ENCODE data around the gene RPS6KA5.
"Not testable (repeated sequence)": the region's sequence is repeated elsewhere in the genome, so short reads cannot be mapped to it uniquely, and the experiment has no call there.

RPS6KA5 gene

DNA sequence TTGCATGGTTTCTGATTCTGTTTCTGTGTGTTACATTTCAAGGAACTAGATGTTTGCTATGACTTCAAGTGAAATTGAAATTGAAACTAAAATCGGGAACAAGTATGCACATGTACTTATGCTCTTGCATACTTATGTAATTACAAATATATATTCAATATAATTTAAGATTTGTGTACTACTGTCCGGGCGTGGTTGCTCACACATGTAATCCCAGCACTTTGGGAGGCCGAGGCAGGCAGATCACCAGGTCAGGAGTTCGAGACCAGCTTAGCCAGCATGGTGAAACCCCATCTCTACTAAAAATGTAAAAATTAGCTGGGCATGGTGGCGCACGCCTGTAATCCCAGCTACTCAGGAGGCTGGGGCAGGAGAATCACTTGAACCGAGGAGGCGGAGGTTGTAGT lies 37.8 kb downstream of the RPS6KA5 start:
- not testable (repeated sequence) for DNase-seq

DNA sequence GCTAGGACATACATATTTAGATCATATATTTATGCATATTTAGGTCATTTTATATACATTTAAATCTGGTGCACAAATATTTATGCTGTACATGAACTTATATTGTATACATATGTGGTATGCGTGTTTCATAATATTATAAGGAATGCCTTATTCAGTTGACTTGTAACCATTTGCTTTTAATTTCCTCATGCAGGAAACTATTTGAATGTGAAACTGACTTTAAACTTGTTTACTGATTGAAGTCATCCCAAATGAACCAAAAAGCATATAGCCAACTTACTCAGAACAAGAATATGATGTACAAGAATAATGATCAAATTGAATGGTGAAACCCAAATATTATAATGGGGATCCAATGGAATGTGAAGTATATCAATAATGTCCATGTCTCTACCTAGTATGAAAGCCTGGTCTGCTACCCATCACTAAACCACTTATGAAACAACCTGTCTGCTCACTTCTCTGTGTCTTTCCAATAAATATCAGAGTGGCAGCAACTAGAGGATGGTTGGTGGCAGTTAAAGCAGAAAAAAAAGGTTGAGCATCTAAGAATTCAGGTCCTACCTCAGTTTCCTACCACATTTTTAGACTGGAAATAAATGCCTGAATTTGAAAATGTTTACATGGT lies 38.3 kb downstream of the RPS6KA5 start:
- DNase-seq, result no peak

DNA sequence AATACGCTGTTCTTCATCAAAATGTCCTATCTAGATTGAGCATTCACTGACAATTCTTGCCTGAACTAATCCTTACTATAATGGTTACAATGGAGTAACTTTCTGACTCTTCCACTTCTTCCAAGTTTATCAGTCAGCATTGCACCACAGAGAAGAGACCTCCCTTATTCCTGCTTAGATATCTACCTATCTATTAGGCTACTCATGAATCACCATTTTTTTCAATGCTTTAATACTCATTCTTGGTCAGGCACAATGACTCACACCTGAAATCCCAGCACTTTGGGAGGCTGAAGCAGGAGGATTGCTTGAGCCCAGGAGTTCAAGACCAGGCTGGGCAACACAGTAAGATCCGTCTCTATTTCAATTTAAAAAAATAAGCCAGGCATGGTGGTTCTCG lies 39.3 kb downstream of the RPS6KA5 start:
- no peak for DNase-seq

DNA sequence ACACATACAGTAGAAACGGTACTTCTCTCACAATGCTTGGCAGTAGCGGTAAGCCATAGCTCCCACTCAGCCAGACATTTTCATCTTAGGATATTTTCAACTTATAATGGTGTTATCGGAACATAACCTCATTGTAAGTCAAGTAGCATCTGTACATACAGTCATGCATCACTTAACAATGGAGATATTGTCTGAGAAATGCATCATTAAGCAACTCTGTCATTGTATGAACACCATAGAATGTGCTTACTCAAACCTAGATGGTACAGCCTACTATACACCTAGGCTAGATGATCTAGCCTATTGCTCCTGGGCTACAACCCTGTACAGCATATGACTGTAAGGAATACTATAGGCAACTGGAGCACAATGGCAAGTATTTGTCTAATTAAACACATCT lies 40.8 kb downstream of the RPS6KA5 start:
- peak in 1 of 2 experiments; percentile 24 for DNase-seq

DNA sequence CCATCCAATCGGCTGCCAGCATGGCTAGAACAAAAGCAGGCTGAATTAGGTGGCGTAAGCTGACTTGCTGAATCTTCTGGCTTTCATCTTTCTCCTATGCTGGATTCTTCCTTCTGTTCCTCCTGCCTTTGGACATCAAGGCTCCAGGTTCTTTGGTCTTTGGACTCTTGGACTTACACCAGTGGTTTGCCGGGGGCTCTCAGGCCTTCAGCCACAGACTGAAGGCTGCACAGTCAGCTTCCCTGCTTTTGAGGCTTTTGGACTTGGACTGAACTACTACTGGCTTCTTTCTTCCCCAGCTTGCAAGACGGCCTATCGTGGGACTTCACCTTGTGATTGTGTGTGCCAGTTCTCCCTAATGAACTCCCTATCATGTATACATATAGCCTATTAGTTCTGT lies 42.0 kb downstream of the RPS6KA5 start:
- no peak for DNase-seq

DNA sequence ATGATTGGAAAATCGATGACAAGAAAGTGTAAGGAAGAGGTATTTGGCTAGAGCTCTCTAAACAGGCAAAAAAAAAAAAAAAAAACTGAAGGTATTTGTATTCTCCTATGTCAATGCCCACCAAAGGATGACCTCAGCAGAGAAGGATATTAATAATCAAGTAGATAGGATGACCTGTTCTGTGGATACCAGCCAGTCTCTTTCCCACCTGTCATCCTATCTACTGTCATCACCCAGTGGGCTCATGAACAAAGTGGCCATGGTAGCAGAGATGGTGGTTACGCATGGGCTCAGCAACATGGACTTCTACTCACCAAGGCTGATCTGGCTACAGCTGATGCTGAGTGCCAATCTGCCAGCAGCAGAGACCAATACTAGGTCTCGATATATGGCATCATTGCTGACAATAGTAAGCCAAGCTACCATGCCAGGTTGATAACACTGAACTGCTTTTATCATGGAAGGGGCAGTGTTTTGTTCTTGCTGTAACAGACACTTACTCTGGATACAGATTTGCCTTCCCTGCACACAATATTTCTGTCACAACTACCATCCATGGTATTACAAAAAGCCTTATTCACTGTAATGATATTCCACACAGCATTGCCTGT lies 43.5 kb downstream of the RPS6KA5 start:
- no peak for DNase-seq

DNA sequence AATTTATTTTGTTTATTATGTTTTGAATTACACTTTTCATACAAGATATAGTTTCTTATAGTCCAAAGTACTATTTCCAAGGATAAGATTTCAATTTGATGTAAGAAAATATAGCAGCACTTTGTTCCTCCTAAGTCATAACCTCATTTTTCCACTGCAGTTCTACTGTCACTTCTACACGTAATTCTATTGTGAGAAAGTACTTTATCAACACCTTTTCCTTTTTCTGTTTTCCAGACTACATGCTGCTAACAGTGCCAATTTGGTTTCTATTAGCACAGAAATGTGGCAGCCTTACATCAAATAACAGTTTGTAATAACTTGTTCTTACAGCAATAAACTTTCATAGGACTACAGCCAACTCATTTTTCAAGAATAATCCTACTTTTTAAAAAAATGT lies 45.0 kb downstream of the RPS6KA5 start:
- DNase-seq, result no peak

DNA sequence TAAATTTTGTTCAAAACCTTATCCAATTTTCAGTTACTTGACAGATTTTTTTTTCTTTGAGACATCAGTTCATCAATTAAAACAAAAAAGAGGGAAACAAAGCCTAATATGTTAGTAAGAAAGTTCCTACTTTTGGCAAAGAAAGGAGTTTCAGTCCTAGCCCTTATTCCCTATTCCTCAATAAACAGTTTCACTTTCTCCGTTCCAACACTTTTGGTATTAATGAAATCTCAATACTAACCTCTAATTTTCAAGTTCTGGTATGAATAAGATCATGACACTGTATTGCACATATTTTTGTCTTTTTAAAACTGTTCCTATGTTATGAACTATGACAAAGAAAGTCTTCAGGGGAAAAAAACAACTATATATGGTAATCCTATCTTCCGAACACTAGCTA lies 48.4 kb downstream of the RPS6KA5 start:
- DNase-seq, result no peak

DNA sequence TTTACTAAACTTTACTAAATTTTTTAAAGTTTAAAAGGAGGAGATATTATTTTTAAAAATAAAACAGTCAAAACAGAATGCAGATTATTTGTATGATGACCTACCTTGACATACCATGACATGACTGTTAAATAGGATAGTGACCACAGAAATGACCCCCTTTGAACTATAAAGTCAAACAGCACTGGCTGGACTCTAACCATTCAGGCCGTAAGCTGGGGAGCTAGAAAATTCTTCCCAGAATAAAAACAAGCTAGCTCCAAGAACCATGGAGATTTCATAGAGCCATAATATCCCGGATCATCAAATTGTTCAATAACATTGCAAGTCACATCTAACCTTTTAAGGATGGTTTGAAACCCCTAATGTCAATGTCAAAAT lies 50.3 kb downstream of the RPS6KA5 start:
- DNase-seq, result no peak

DNA sequence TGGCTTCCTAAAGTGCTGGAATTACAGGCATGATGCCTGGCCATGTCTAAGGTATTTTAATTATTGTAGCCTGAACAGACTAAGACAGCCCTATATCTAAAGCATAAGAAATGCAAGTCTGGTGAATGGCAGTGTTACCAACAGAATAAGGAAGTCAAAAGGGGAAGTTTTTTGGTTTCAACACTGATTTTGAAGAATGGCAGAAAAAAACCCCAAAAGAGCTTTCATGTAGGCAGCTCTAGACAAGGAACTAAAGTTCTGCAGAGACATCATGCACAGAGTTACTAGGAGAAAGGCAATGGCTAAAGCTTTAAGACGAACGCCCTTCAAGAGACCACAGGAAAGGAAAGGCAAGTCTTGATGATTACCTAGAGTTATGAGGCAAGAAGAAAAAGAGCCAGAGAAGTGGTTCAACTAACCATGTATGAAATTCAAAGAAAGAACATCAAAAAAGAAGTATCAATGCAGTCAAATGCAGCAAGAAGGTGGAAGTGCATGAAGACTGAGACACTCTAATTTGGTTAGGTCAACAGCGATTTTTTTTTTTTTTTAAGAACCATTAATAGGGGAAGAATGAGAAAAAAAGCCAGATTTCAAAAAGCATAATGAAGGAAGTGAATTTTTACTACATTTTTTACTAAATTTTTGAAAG lies 50.8 kb downstream of the RPS6KA5 start:
- no peak for DNase-seq

DNA sequence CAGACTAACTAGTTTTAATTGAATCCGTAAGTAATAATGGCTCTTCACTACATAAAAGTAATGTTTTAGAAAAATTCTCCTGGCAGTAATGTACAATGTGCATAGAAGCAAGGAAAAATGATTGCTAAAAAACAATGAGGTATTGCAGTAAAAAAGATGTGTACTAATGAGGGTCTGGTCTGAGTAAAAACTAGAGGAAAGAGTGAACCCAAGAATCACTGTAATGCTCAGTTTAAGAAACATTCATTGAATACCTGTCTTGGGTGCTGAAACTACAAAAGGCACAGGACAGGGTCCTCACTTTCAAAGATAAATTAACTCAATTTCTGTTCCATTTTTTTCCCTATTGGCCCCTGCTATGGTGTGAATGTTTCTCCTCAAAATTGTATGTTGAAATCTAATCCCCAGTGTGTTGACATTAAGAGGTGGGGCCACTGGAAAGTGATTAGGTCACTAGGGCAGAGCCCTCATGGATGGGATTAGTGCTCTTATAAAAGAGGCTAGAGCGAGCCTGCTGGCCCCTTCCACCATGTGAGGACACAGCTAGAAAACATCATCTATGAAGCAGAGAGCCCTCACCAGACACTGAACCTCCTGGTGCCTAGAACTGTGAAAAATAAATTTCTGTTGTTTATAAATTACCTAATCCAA lies 51.6 kb downstream of the RPS6KA5 start:
- no peak for DNase-seq

DNA sequence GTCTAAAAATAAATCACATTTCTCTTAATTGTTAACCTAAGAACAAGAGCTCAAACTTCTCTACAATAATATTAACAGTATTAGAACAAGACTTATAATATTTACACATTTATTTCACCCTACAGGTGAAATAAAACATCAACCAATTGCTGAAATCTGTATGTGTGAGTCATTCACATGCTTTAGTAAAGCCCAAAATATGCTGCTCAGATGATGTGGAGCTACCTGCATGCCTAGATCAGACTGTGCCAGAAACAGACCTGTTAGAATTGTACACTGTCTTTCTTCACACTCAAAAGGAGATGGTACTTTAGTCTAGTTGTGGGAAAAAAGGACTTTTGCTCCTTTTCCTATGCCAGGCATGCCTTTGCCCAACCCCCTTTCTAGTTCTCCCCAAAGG lies 54.7 kb downstream of the RPS6KA5 start:
- no peak for DNase-seq

DNA sequence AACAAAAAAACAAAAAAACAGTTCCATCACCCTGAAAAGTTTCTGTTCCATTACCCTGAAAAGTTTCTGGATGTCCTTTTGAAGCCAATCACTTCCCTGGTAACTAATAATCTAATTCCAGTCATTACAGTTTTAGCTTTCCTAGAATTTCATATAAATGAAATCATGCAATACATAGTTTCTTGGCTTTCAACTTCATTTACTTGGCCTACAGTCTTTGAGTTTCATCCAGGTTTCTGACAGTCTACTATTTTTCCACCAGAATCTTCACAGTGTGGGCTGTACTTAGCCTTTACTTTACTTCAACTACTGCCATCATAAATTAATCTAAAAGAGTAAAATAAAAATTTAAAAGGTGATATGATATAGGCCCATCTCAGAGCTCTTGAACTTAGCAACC lies 55.5 kb downstream of the RPS6KA5 start:
- no peak for DNase-seq

DNA sequence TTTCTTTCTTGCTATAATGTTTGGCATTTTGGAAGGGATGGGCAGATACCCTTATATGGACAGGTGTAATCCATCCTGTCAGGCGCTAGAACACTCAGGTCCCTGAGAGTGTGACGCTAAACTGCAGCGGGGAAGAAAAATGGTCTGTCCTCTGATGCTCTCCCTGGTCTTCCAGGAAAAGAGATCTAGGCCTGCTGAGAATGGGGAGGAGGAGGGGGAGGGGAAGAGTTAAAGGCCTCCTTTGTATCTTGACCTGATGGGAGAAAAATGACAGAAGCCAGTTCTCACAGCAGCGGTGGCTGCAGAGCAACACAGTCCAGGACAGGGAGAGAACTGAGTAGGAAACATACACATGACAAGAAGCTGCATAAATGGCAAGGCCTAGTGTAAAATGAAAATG lies 61.1 kb downstream of the RPS6KA5 start:
- no peak for DNase-seq

DNA sequence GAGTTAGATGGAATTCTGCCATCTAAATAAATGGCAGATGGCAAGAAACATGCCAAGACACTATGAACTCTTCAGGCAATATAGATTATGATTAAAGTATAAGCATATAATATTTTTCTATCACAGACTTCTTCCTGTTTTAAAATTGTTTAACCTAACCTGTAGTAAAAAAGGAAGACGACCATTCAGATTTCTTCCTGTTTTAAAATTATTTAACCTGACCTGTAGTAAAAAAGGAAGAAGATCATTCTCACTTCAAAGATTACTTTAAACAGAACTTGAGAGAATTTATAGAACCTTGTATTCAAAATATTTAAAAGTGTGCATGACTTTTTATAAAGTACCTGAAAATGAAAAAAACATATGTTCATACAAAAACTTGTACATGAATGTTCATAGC lies 63.5 kb downstream of the RPS6KA5 start:
- no peak for DNase-seq

DNA sequence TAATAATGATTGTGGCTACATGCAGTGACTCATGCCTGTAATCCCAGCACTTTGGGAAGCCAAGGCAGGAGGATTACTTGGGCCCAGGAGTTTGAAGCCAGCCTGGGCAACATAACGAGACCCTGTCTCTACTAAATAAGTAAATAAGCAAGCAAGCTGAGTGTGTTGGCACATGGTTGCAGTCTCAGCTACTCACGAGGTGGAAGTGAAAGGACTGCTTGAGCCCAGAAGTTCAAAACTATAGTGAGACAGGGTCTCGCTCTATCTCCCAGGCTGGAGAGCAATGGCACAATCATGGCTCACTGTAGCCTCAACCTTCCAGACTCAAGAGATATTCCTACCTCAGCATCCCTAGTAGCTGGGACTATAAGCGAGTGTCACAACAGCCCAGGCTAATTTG lies 64.7 kb downstream of the RPS6KA5 start:
- DNase-seq, result no peak

DNA sequence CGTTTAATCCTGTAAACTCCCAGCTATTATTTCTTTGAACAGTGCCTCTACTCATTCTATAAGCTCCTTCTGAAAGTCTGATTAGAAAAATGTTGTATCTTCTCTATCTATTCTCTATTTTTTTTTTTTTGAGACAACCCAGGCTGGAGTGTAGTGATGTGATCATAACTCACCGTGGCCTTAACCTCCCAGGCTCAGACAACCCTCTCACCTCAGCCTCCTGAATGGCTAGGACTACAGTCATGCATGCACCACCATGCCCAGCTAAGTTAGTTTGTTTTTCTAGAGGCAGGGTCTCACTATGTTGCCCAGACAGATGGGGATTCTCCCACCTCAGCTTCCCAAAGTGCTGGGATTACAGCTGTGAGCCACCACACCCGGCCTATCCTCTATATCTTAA lies 66.6 kb downstream of the RPS6KA5 start:
- no peak for DNase-seq

DNA sequence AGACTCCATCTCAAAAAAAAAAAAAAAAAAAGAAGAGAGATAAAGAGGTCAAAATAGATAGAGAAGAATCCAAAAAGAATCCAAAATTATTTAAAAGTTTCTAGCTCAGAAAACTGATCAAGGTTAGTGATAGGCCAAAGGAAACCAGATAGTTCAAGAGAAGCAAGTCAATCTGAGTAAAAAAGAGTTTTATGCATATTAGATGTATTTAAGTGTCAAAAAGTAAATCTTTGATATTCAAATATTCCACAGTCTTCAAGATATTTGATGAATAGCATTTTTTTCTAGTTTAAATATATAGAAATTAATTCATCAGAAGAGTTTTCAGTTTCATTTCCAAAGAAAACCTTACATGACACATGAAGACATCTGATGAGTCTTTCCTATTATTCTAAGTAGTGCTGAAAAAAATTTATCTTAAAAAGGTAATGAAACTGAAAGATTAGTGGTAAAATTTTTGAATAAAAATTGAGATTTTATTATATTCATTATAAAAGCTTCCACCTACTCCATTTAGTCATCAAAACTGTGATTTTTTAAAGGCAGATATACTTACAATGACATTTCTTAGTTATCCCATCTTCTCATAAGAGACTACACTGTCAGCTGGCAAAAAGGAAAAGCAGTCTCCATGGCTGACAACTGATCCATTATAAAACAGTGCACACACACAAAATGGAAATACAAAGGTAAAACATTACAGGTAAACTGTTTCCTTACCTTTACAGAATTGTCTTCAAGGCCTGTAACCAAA lies 68.6 kb downstream of the RPS6KA5 start:
- DNase-seq, result no peak

DNA sequence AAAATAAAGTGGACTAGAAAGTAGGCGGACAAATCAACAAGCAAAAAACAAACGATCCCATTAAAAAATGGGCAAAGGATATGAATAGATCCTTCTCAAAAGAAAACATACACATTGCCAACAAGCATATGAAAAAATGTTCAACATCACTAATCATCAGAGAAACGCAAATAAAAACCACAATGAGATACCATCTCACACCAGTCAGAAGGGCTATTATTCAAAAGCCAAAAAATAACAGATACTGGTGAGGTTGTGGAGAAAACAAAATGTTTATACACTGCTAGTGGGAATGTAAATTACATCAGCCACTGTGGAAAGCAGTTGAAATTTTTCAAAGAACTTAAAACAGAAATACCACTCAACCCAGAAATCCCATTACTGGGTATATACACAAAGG lies 70.3 kb downstream of the RPS6KA5 start:
- no peak for DNase-seq

DNA sequence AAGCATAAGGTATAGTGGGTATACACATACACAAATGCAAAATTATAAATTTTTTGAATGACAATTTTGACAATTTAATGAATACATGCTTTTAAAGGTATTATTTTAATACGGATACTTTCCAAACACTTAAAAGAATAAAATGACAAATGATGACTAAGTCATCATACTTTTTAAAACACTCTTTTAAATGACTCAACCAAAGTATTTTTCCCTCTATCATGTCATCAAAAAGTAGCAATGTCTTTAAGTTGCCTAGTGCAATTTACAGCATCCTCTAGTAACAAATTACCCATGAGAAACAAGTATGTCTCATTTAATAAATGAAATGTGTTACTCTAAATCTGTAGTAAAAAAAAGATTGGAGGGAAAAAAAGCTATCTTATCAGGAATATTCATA lies 73.3 kb downstream of the RPS6KA5 start:
- DNase-seq, result no peak

DNA sequence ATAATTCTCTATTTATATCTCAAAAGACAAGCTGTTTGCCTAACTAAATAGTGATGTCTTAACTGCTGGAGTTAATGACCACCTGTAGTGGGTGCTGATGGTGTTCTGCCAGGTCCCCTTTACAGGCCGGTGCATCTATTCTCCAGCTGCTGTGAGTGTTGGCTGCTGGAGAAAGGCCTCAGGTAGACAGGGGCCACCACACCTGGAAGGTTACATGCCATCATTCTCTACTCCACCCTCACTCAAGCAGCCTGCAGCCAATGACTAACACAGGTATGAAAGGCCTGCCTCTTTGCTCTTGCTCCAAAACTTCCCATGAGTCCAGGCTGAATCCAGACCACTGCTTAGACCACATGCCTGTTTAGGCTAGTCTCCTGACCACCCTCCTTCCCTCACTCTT lies 73.9 kb downstream of the RPS6KA5 start:
- no peak for DNase-seq

DNA sequence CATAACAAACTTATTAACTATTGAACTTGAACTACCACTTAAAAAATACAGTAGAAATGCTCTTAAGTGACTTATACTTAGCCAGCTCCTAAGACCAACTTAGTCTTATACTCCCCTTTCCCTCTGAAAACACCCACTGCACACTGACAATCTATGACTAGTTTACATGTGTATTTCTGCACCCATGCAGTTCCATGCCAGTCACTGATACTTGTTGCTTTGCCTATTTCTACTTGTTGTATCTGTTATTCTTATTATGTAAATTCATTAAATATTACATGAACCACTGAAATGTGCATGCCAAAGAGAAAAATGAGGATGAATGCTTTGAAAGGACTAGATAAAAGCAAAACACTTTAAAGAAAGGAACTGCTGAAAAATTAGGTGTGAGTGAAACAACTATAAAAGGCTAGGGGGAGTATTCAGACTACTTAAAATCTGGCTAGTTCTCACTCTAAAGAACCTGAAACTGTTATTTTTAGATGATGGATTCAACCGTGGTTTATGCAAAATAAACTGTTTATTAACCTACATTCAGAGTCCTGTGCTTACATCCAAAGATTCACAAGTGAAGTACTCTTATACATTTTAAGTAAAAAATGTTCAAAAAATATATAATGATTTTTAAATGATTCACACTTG lies 74.7 kb downstream of the RPS6KA5 start:
- no peak for DNase-seq

DNA sequence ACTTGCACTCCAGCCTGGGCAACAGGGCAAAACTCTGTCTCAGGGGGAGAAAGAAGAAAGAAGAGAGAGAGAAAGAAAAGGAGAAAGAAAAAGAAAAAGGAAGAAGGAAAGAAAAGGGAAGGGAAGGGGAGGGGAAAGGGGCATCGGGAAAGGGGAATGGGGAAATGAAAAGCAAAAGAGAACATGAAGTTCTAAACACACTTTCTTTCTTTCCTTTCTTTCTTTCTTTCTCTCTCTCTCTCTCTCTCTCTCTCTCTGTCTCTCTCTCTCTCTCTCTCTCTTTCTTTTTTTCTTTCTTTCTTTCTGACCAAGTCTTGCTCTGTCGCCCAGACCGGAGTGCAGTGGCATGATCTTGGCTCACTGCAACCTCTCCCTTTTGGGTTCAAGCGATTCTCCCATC lies 76.9 kb downstream of the RPS6KA5 start:
- no peak for DNase-seq
